PC-3 (cell line): ENCODE data around the gene FARP1. TPM values are rescaled to one million over a fixed set of nuclear protein-coding genes. Genes with fewer than 3 reads are reported as not detected.

Experiments
- ATAC-seq: fragments of 200-7000 bp; cut with Tn5 transposase; 2 replicates; pipeline ENCODE4 v1.9.1; 2020; ENCODE audit warnings: mild to moderate bottlenecking, moderate library complexity
- BruUV-seq: library from RNA; stranded (reverse); fragments of 400-500 nt; replicated peaks from 2 replicates; lab custom pipeline; 2021; lab: Mats Ljungman, UMichigan
- CTCF ChIA-PET: fragments of 300-600 bp; sonication (Branson Sonifier 250); formaldehyde crosslinking; loops from one replicate; lab custom pipeline; 2022; ENCODE audit warnings: antibody characterized with exemption; lab: Charles Lee
- POLR2A ChIA-PET: fragments of 300-600 bp; sonication (Branson Sonifier 250); formaldehyde crosslinking; loops from one replicate; lab custom pipeline; 2022; ENCODE audit warnings: antibody characterized with exemption; ENCODE audit not compliant: unreplicated experiment; lab: Charles Lee
- DNase-seq: peaks from one replicate; pipeline ENCODE4 v3.0.0-alpha.2; 2015
- H2AFZ ChIP-seq: fragments of 300-600 bp; sonication (generic); 2 replicates; pipeline ENCODE4 v1.6.0; 2016; ENCODE audit warnings: antibody characterized with exemption, low read length
- H3F3A ChIP-seq: fragments of 300-600 bp; sonication (generic); one replicate; pipeline ENCODE4 v1.6.0; 2017; ENCODE audit warnings: antibody characterized with exemption, low read length, control low read depth, mild to moderate bottlenecking; ENCODE audit not compliant: unreplicated experiment
- H3K27ac ChIP-seq: fragments of 300-600 bp; sonication (generic); 2 replicates; pipeline ENCODE4 v1.5.1; 2016; ENCODE audit warnings: mild to moderate bottlenecking, low read length
- H3K27me3 ChIP-seq: fragments of 300-600 bp; sonication (generic); 2 replicates; pipeline ENCODE4 v1.6.1; 2016; ENCODE audit warnings: low read length, mixed read lengths
- H3K36me3 ChIP-seq: fragments of 300-600 bp; sonication (generic); 2 replicates; pipeline ENCODE4 v1.6.1; 2016; ENCODE audit warnings: low read depth, mixed run types, low read length, mixed read lengths
- H3K4me1 ChIP-seq: fragments of 300-600 bp; sonication (generic); 2 replicates; pipeline ENCODE4 v1.5.1; 2016; ENCODE audit warnings: low read length; ENCODE audit not compliant: insufficient read depth
- H3K4me2 ChIP-seq: fragments of 300-600 bp; sonication (generic); 2 replicates; pipeline ENCODE4 v1.6.0; 2016; ENCODE audit warnings: low read length
- H3K4me3 ChIP-seq: fragments of 300-600 bp; sonication (generic); 2 replicates; pipeline ENCODE4 v1.5.1; 2016; ENCODE audit warnings: mild to moderate bottlenecking, low read length, mixed read lengths
- H3K79me2 ChIP-seq: fragments of 300-600 bp; sonication (generic); 2 replicates; pipeline ENCODE4 v1.6.1; 2017; ENCODE audit warnings: low read length, mixed read lengths
- H3K9ac ChIP-seq: fragments of 300-600 bp; sonication (generic); 2 replicates; pipeline ENCODE4 v1.6.0; 2016; ENCODE audit warnings: mild to moderate bottlenecking, low read length
- H3K9me2 ChIP-seq: fragments of 300-600 bp; sonication (generic); replicated peaks from 2 replicates; pipeline ENCODE4 v1.6.1; 2016; ENCODE audit warnings: mixed run types, low read length, mixed read lengths
- H3K9me3 ChIP-seq: fragments of 300-600 bp; sonication (generic); 2 replicates; pipeline ENCODE4 v1.6.1; 2016; ENCODE audit warnings: low read length, mixed read lengths
- H4K20me1 ChIP-seq: fragments of 300-600 bp; sonication (generic); 2 replicates; pipeline ENCODE4 v1.6.1; 2016; ENCODE audit warnings: low read length, mixed read lengths
- CTCF ChIP-seq: fragments of 300-600 bp; sonication (generic); conservative IDR thresholded peaks from 2 replicates; pipeline ENCODE4 v1.5.1; 2017; ENCODE audit warnings: antibody characterized with exemption, low read depth, mild to moderate bottlenecking, low read length
- EZH2 ChIP-seq: fragments of 300-600 bp; sonication (generic); IDR thresholded peaks from one replicate; pipeline ENCODE4 v1.6.1; 2017; ENCODE audit warnings: antibody characterized with exemption, mild to moderate bottlenecking, low read length; ENCODE audit not compliant: unreplicated experiment
- EZH2phosphoT487 ChIP-seq: fragments of 300-600 bp; sonication (generic); IDR thresholded peaks from 2 replicates; pipeline ENCODE4 v1.6.1; 2018; ENCODE audit warnings: mild to moderate bottlenecking, antibody characterized with exemption, low read length, borderline replicate concordance
- intact Hi-C: fragments of 100-400 bp; cut with micrococcal nuclease; formaldehyde crosslinking; loops from 2 replicates; pipeline ENCODE4 v1.9.0; 2023
- total RNA-seq: library from RNA; depleted of rRNA; stranded (reverse); fragments of >200 nt; gene quantifications from 2 replicates; pipeline ENCODE4 v1.2.3, GENCODE V29; 2014

FARP1 gene
- total RNA-seq, 1 experiment from 2014 or later, result 18.2 TPM

- Histone ChIP-seq H3K4me1 (peaks cover 5% of the 10 kb centered on the region; the same call in 1 of the 2 replicates), H3K27me3 (no peaks in the 10 kb centered on the region), H3F3A (no peaks in the 10 kb centered on the region), H3K9ac (no peak overlapping the region), H4K20me1 (no peaks in the 10 kb centered on the region), H3K36me3 (no peaks in the 10 kb centered on the region), H3K27ac (no peak overlapping the region), H3K79me2 (peaks cover 4% of the 10 kb centered on the region), H2AFZ (no peak overlapping the region), H3K9me3 (no peaks in the 10 kb centered on the region), H3K4me2 (no peak overlapping the region), H3K9me2 (no peaks in the 10 kb centered on the region), H3K4me3 (no peak overlapping the region)
- DNase-seq, result no peak
- no peak for ATAC-seq
- intact Hi-C loops, result loop anchor here (10.0 kb wide), 1 partner anchor 121 kb away; no protein-coding TSS in a partner anchor
- ChIA-PET POLR2A (no interaction called here), CTCF (no interaction called here)
- TF ChIP-seq EZH2 (no peak), CTCF (no peak)
- BruUV-seq, result no TSS peak
These were observed 132.8 kb downstream of the FARP1 start for GRCh38 chr13:98275681-98276171.

- Histone ChIP-seq H2AFZ (no peak overlapping the region), H3K9me3 (no peaks in the 10 kb centered on the region), H3K4me2 (no peak overlapping the region), H3K27me3 (no peaks in the 10 kb centered on the region), H3K79me2 (peaks cover 4% of the 10 kb centered on the region), H3K9me2 (no peaks in the 10 kb centered on the region), H3K27ac (no peak overlapping the region), H3F3A (no peaks in the 10 kb centered on the region), H3K4me1 (peaks cover 5% of the 10 kb centered on the region; the same call in 1 of the 2 replicates), H3K9ac (no peak overlapping the region), H3K36me3 (no peaks in the 10 kb centered on the region), H4K20me1 (no peaks in the 10 kb centered on the region), H3K4me3 (no peak overlapping the region)
- intact Hi-C loops, result loop anchor here (10.0 kb wide), 1 partner anchor 122 kb away; no protein-coding TSS in a partner anchor
- ChIA-PET CTCF (no interaction called here), POLR2A (no interaction called here)
- TF ChIP-seq EZH2 (no peak), EZH2phosphoT487 (no peak), CTCF (no peak)
- DNase-seq (no peak), ATAC-seq (no peak)
- BruUV-seq, result no TSS peak
These were observed 133.6 kb downstream of the FARP1 start for GRCh38 chr13:98276486-98276885.

GRCh38 chr13:98278068-98278724, 135.3 kb downstream of the FARP1 start:
- no TSS peak for BruUV-seq
- intact Hi-C loops, result loop anchor here (10.0 kb wide), 1 partner anchor 123 kb away; no protein-coding TSS in a partner anchor
- Histone ChIP-seq H3K9me3 (no peaks in the 10 kb centered on the region), H3K9me2 (no peaks in the 10 kb centered on the region), H3K79me2 (peaks cover 4% of the 10 kb centered on the region), H3K27me3 (no peaks in the 10 kb centered on the region), H2AFZ (no peak overlapping the region), H3K27ac (no peak overlapping the region), H3K4me1 (peaks cover 5% of the 10 kb centered on the region; the same call in 1 of the 2 replicates), H3K36me3 (no peaks in the 10 kb centered on the region), H3K9ac (no peak overlapping the region), H3K4me3 (no peak overlapping the region), H4K20me1 (no peaks in the 10 kb centered on the region), H3K4me2 (no peak overlapping the region), H3F3A (no peaks in the 10 kb centered on the region)
- POLR2A ChIA-PET, result no interaction called here
- CTCF ChIA-PET, result no interaction called here
- no peak for DNase-seq
- TF ChIP-seq CTCF, result no peak
- no peak for TF ChIP-seq EZH2
- TF ChIP-seq EZH2phosphoT487, result no peak
- ATAC-seq, result no peak
